Natural killer cell (primary cell): ENCODE data around the gene ADGRL1. TPM values are rescaled to one million over a fixed set of nuclear protein-coding genes. Genes with fewer than 3 reads are reported as not detected.
A peak's percentile ranks its signal among the peaks of the same experiment; 100 is the strongest.
"Not testable (repeated sequence)": the region's sequence is repeated elsewhere in the genome, so short reads cannot be mapped to it uniquely, and the experiment has no call there.

Experiments used
- ATAC-seq, 3 donors: fragments of 150-1000 bp in 2 of 3; fragments of 200-7000 bp in 1 of 3; cut with Tn5 transposase; 1 replicate in 1 of 3; 2 replicates in 2 of 3; pipeline ENCODE4 v1.10.0; 2021; ENCODE audit warnings: mild to moderate bottlenecking in 2 of 3, moderate library complexity in 2 of 3
- DNase-seq, 2 donors: peaks; one replicate each; pipeline versions ENCODE4 v3.0.0 to v3.0.0-alpha.2; 2013 to 2021; ENCODE audit warnings: mixed read lengths in 1 of 2
- H3K27ac ChIP-seq: one replicate; pipeline ENCODE4 v1.5.1; 2013; ENCODE audit warnings: mild to moderate bottlenecking, low read length
- H3K27me3 ChIP-seq: one replicate; pipeline ENCODE4 v1.6.1; 2013; ENCODE audit warnings: low read length; ENCODE audit not compliant: control insufficient read depth, insufficient read depth
- H3K36me3 ChIP-seq: one replicate; pipeline ENCODE4 v1.6.1; 2013; ENCODE audit warnings: low read length; ENCODE audit not compliant: control insufficient read depth, insufficient read depth
- H3K4me1 ChIP-seq: one replicate; pipeline ENCODE4 v1.6.1; 2013; ENCODE audit warnings: low read length; ENCODE audit not compliant: control insufficient read depth, insufficient read depth
- H3K4me3 ChIP-seq: one replicate; pipeline ENCODE4 v1.5.1; 2013; ENCODE audit warnings: low read length
- H3K9me3 ChIP-seq: one replicate; pipeline ENCODE4 v1.6.1; 2013; ENCODE audit warnings: low read length; ENCODE audit not compliant: control insufficient read depth, insufficient read depth
- H3K27ac Mint-ChIP-seq, 2 donors: one replicate each; pipeline ENCODE4 v1.8.0; 2022; ENCODE audit warnings: mild to moderate bottlenecking in 2 of 2, mixed read lengths in 2 of 2, moderate library complexity in 1 of 2
- H3K27me3 Mint-ChIP-seq, 2 donors: one replicate each; pipeline ENCODE4 v1.8.0; 2022; ENCODE audit warnings: low read depth in 2 of 2, mixed read lengths in 2 of 2
- H3K36me3 Mint-ChIP-seq: one replicate; pipeline ENCODE4 v1.8.0; 2022; ENCODE audit warnings: mixed read lengths
- H3K4me1 Mint-ChIP-seq, 2 donors: one replicate each; pipeline ENCODE4 v1.8.0; 2022; ENCODE audit warnings: mixed read lengths in 2 of 2
- H3K4me3 Mint-ChIP-seq: one replicate; pipeline ENCODE4 v1.8.0; 2022; ENCODE audit warnings: mild to moderate bottlenecking, moderate library complexity, mixed read lengths
- H3K9me3 Mint-ChIP-seq, 2 donors: one replicate each; pipeline ENCODE4 v1.8.0; 2022; ENCODE audit warnings: mixed read lengths in 2 of 2
- CTCF ChIP-seq: fragments of 200-600 bp; IDR thresholded peaks from one replicate; pipeline ENCODE4 v1.8.0; 2022; ENCODE audit warnings: antibody characterized with exemption
- WGBS: methylation state at CpG from one replicate; pipeline ENCODE4 v1.1.7; 2013; ENCODE audit warnings: missing lambda C conversion rate; ENCODE audit not compliant: insufficient coverage; 5-methylcytosine and 5-hydroxymethylcytosine counted together
- intact Hi-C: fragments of 100-400 bp; cut with micrococcal nuclease; formaldehyde crosslinking; loops from one replicate; pipeline ENCODE4 v1.14.2; 2022
- total RNA-seq, 4 donors: library from RNA; stranded (reverse); fragments of 120-200 nt in 1 of 4; gene quantifications; one replicate each; pipeline versions ENCODE4 v1.2.3 to v1.2.4, GENCODE V29; 2013 to 2022

ADGRL1 gene
- total RNA-seq, 3 donors from 2014 or later (not counting 1 experiment from before 2014, with no cell fraction given): 47.3 to 54.3 (median 52.7) TPM

GRCh38 chr19:14249012-14249754 is 43.2 kb upstream of the ADGRL1 start:
- H3K27me3 ChIP-seq, H3K36me3 Mint-ChIP-seq, H3K9me3 ChIP-seq, H3K27me3 Mint-ChIP-seq, H3K36me3 ChIP-seq, H3K9me3 Mint-ChIP-seq, intact Hi-C loops: not testable (repeated sequence)
- H3K4me1 ChIP-seq: peaks cover 34% of the 10 kb centered on the region
- Mint-ChIP-seq H3K4me3 (peak overlapping the region; percentile 82), H3K4me1 (peaks cover 10 to 26% of the 10 kb centered on the region in 2 donors), H3K27ac (peak overlapping the region; percentile 15 to 83)
- DNase-seq: peak; percentile 24 to 41
- peak overlapping the region; percentile 70 for H3K4me3 ChIP-seq
- WGBS: under 1% methylated on average over 14 of the region's 39 CpGs
- ATAC-seq: peak in 2 of 3 donors; percentile 32 to 42
- H3K27ac ChIP-seq: peak overlapping the region; percentile 71

DNA sequence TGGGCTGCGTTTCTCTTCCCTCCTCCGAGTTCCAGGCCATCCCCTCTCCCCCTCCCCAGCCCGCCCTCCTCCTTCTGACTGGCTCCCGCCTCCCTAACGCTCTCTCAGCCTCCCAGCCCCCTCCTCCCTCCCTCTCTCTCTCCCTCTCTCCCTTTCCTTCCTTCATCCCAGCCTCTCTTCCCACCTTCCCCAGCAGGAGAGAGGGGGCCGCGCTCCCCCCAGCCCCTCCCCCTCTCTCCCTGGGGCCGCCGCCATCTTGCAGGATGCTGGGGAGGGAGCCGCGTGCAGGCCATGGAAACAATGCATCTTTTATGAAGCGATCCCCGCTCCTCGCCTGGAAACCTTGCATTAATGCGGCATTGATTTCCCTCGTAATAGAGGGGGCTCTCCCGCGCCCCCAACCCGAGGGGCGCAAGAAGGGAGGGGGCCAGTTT is 42.6 kb upstream of the ADGRL1 start:
- under 1% methylated on average over 18 of the region's 20 CpGs for WGBS
- H3K4me1 Mint-ChIP-seq: peaks cover 10 to 26% of the 10 kb centered on the region in 2 donors
- no peaks in the 10 kb centered on the region for H3K36me3 Mint-ChIP-seq
- no peak for TF ChIP-seq CTCF
- H3K4me3 Mint-ChIP-seq: peak overlapping the region; percentile 69
- Histone ChIP-seq H3K4me1 (peaks cover 34% of the 10 kb centered on the region), H3K36me3 (no peaks in the 10 kb centered on the region), H3K27me3 (no peaks in the 10 kb centered on the region), H3K9me3 (no peaks in the 10 kb centered on the region), H3K27ac (peak overlapping the region; percentile 71), H3K4me3 (peak overlapping the region; percentile 70)
- no peaks in the 10 kb centered on the region for H3K9me3 Mint-ChIP-seq
- intact Hi-C loops: no loop called here
- H3K27me3 Mint-ChIP-seq: no peaks in the 10 kb centered on the region
- ATAC-seq (peak; percentile 58 to 71 (median 68)), DNase-seq (peak; percentile 36 to 58)
- H3K27ac Mint-ChIP-seq: peak overlapping the region; percentile 70 to 83

GRCh38 chr19:14247548-14248471 is 41.8 kb upstream of the ADGRL1 start:
- H3K4me3 ChIP-seq: peak overlapping the region; percentile 70
- peak overlapping the region; percentile 60 for H3K27ac ChIP-seq
- H3K9me3 ChIP-seq, intact Hi-C loops, H3K27me3 Mint-ChIP-seq, H3K9me3 Mint-ChIP-seq, H3K36me3 ChIP-seq, H3K36me3 Mint-ChIP-seq, H3K27me3 ChIP-seq: not testable (repeated sequence)
- Mint-ChIP-seq H3K4me1 (peaks cover 10 to 26% of the 10 kb centered on the region in 2 donors), H3K4me3 (peak overlapping the region; percentile 87), H3K27ac (peak overlapping the region; percentile 70 to 83)
- peak in 2 of 3 donors; percentile 45 to 46 for ATAC-seq
- peak; percentile 18 to 21 for DNase-seq
- 16% methylated on average over 33 of the region's 38 CpGs for WGBS
- H3K4me1 ChIP-seq: peaks cover 34% of the 10 kb centered on the region

DNA sequence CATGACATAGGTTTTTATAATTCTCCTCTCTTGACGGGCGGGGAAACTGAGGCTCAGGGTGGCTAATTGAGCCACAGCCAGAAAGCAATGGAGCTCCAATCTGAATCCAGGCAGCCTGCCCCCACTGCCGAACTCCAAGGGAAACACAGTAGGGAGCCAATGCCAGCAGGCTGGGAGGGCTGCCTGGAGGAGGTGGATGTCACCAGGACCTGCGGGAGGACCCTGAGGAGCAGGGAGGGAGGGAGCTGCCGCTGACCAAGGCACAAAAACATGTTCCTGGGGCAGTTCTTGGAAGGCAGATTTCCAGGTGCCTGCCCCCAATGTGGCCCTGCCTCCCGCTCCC is 41.2 kb upstream of the ADGRL1 start:
- ATAC-seq, intact Hi-C loops, H3K27me3 ChIP-seq, H3K36me3 Mint-ChIP-seq, DNase-seq, H3K9me3 Mint-ChIP-seq, H3K4me3 ChIP-seq, H3K36me3 ChIP-seq, H3K27me3 Mint-ChIP-seq, H3K9me3 ChIP-seq, H3K27ac ChIP-seq: not testable (repeated sequence)
- Mint-ChIP-seq H3K27ac (peak overlapping the region in 1 of 2 donors; percentile 83), H3K4me1 (peaks cover 10 to 26% of the 10 kb centered on the region in 2 donors), H3K4me3 (peak overlapping the region; percentile 31)
- peaks cover 34% of the 10 kb centered on the region for H3K4me1 ChIP-seq
- 73% methylated on average over 6 of the region's 6 CpGs for WGBS

DNA sequence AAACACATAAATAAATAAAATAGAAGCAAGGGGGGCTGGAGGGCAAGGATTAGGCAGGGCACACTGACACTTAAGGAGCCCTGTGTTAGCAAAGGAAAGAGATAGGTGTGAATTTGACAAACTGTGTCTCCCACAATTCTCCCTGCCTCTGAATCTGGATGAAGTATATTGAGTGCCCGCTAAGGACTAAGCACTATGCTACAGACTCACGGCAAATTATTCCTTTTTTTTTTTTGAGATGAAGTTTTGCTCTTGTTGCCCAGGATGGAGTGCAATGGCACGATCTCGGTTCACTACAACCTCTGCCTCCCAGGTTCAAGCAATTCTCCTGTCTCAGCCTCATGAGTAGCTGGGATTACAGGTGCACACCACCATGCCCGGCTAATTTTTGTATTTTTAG is 38.4 kb upstream of the ADGRL1 start:
- ATAC-seq, intact Hi-C loops: not testable (repeated sequence)

GRCh38 chr19:14243718-14244117 is 37.7 kb upstream of the ADGRL1 start:
- intact Hi-C loops, H3K27me3 ChIP-seq, H3K9me3 ChIP-seq, H3K4me3 ChIP-seq, H3K27ac Mint-ChIP-seq, H3K4me3 Mint-ChIP-seq, DNase-seq, ATAC-seq, H3K27ac ChIP-seq, H3K27me3 Mint-ChIP-seq, H3K36me3 Mint-ChIP-seq, H3K9me3 Mint-ChIP-seq, H3K36me3 ChIP-seq: not testable (repeated sequence)
- H3K4me1 Mint-ChIP-seq: peaks cover 0 to 15% of the 10 kb centered on the region in 2 donors
- peaks cover 15% of the 10 kb centered on the region for H3K4me1 ChIP-seq
- 93% methylated on average over 11 of the region's 12 CpGs for WGBS

More for the DNA sequence above, 38.4 kb upstream of the ADGRL1 start:
- H3K4me1 ChIP-seq: peaks cover 21% of the 10 kb centered on the region
- H3K27me3 Mint-ChIP-seq, H3K4me3 ChIP-seq, H3K27ac ChIP-seq, H3K9me3 ChIP-seq, H3K27me3 ChIP-seq, H3K27ac Mint-ChIP-seq, H3K36me3 Mint-ChIP-seq, H3K4me3 Mint-ChIP-seq, DNase-seq, H3K9me3 Mint-ChIP-seq, H3K36me3 ChIP-seq: not testable (repeated sequence)
- WGBS: 90% methylated on average over 5 of the region's 5 CpGs
- peaks cover 0 to 15% of the 10 kb centered on the region in 2 donors for H3K4me1 Mint-ChIP-seq
